A549 (cell line): ENCODE results near the gene NAV2. TPM values are rescaled to one million over a fixed set of nuclear protein-coding genes. Genes with fewer than 3 reads are reported as not detected.

ENCODE experiments used
- ATAC-seq, 2 experiments: fragments of 200-7000 bp in 1 of 2; fragments of >200 bp in 1 of 2; cut with Nextera tagmentation in 1 of 2; cut with Tn5 transposase in 1 of 2; 3 replicates each; pipeline versions ENCODE4 v1.8.0 to v1.9.1; 2018 to 2020; ENCODE audit warnings: mild to moderate bottlenecking in 1 of 2, moderate library complexity in 1 of 2
- CTCF ChIA-PET: fragments of 300-600 bp; sonication (Branson Sonifier 250); formaldehyde crosslinking; extraction: SDS; loops from one replicate; lab custom pipeline; 2021; ENCODE audit warnings: antibody characterized with exemption, inconsistent platforms; lab: Yijun Ruan, JAX
- POLR2A ChIA-PET: fragments of 350-600 bp; formaldehyde crosslinking; extraction: SDS; loops from one replicate; lab custom pipeline; 2021; ENCODE audit warnings: antibody characterized with exemption, inconsistent platforms; lab: Yijun Ruan, JAX
- DNase-seq, 2 experiments: peaks; one replicate each; pipeline versions ENCODE4 v3.0.0 to v3.0.0-alpha.2; 2011 to 2016; ENCODE audit warnings: low read depth in 1 of 2, low spot score in 1 of 2
- FAIRE-seq: peaks from 2 replicates; lab custom pipeline; 2011; peaks lifted over from hg19 to GRCh38; lab: Jason Lieb, UNC
- H3K27ac ChIP-seq, 2 experiments: fragments of >200 bp; sonication (Bioruptor Twin); formaldehyde crosslinking; 3 replicates each; pipeline ENCODE4 v1.5.1; 2016 to 2017
- H3K4me1 ChIP-seq: fragments of >200 bp; sonication (Bioruptor Twin); formaldehyde crosslinking; 3 replicates; pipeline ENCODE4 v1.6.1; 2016
- H3K4me2 ChIP-seq: fragments of >200 bp; sonication (Bioruptor Twin); formaldehyde crosslinking; 3 replicates; pipeline ENCODE4 v1.6.1; 2016
- H3K4me3 ChIP-seq: fragments of >200 bp; sonication (Bioruptor Twin); formaldehyde crosslinking; 3 replicates; pipeline ENCODE4 v1.5.1; 2016
- H3K9me3 ChIP-seq: fragments of >200 bp; sonication (Bioruptor Twin); formaldehyde crosslinking; 3 replicates; pipeline ENCODE4 v1.6.1; 2016
- BHLHE40 ChIP-seq: IDR thresholded peaks from 2 replicates; pipeline ENCODE4 v1.6.1; 2012; ENCODE audit warnings: low read depth, low read length, inconsistent platforms
- ELK1 ChIP-seq: fragments of 150-350 bp; IDR thresholded peaks from 2 replicates; pipeline ENCODE4 v1.6.1; 2014; ENCODE audit warnings: low read depth, mild to moderate bottlenecking, low read length
- FOSB ChIP-seq: fragments of 250-450 bp; sonication (Bioruptor Pico); IDR thresholded peaks from 2 replicates; pipeline ENCODE4 v1.5.0; 2020; ENCODE audit warnings: mild to moderate bottlenecking, moderate library complexity
- FOSL2 ChIP-seq, 2 experiments: fragments of 450-650 bp in 1 of 2; fragments of >200 bp in 1 of 2; sonication (Bioruptor Twin) in 1 of 2; formaldehyde crosslinking; IDR thresholded peaks; 2 replicates each; pipeline versions ENCODE4 v1.5.0 to v1.6.1; 2016 to 2020; ENCODE audit warnings: mild to moderate bottlenecking in 1 of 2, moderate library complexity in 1 of 2
- HEYL ChIP-seq: fragments of 250-450 bp; sonication (Bioruptor Pico); IDR thresholded peaks from 2 replicates; pipeline ENCODE4 v1.8.0; 2021; ENCODE audit warnings: mild to moderate bottlenecking, moderate library complexity
- HOXA7 ChIP-seq: fragments of 250-450 bp; sonication (Bioruptor Pico); IDR thresholded peaks from 2 replicates; pipeline ENCODE4 v1.5.0; 2020; ENCODE audit warnings: mild to moderate bottlenecking, moderate library complexity
- HOXB13 ChIP-seq: fragments of 250-450 bp; sonication (Bioruptor Pico); IDR thresholded peaks from 2 replicates; pipeline ENCODE4 v1.5.0; 2020; ENCODE audit warnings: low read depth, mild to moderate bottlenecking, moderate library complexity
- KDM5A ChIP-seq: fragments of 200-600 bp; sonication (generic); IDR thresholded peaks from 2 replicates; pipeline ENCODE4 v1.6.1; 2016; ENCODE audit warnings: antibody characterized with exemption, mild to moderate bottlenecking
- MAFK ChIP-seq: fragments of 450-650 bp; IDR thresholded peaks from 2 replicates; pipeline ENCODE4 v1.6.1; 2014; ENCODE audit not compliant: partially characterized antibody
- MAX ChIP-seq: IDR thresholded peaks from 2 replicates; pipeline ENCODE4 v1.6.1; 2012
- POLR2AphosphoS2 ChIP-seq: conservative IDR thresholded peaks from 2 replicates; pipeline ENCODE4 v1.6.1; 2012; ENCODE audit warnings: low read length, improper control_type of control experiment, inconsistent platforms
- SMC3 ChIP-seq: fragments of >200 bp; sonication (Bioruptor Twin); formaldehyde crosslinking; IDR thresholded peaks from 3 replicates; pipeline ENCODE4 v1.6.1; 2018; ENCODE audit warnings: inconsistent platforms
- WGBS: methylation state at CpG from one replicate; pipeline ENCODE4 v1.1.6; 2017; ENCODE audit errors: missing lambda C conversion rate; 5-methylcytosine and 5-hydroxymethylcytosine counted together
- polyA plus RNA-seq, 4 experiments: library from polyadenylated mRNA; depleted of rRNA in 3 of 4; stranded (reverse); fragments of >200 nt; fragmentation: RNase III in 1 of 4; extraction: RNeasy Plus Mini Kit Qiagen cat#74134 plus additional on column Dnase treatment in 1 of 4; gene quantifications; 2 replicates in 3 of 4; 3 replicates in 1 of 4; pipeline ENCODE4 v1.2.3, GENCODE V29; 2011 to 2017
- TF ChIP-seq, protein P1 (sequence below): IDR thresholded peaks from 2 replicates; pipeline ENCODE4 v1.6.1; 2012
- TF ChIP-seq, protein P2 (sequence below): IDR thresholded peaks from 2 replicates; pipeline ENCODE4 v1.6.1; 2012; ENCODE audit warnings: low read depth, borderline replicate concordance
- TF ChIP-seq, protein P3 (sequence below): fragments of >200 bp; sonication (Bioruptor Twin); formaldehyde crosslinking; IDR thresholded peaks from 2 replicates; pipeline ENCODE4 v1.6.1; 2016
- TF ChIP-seq, protein P4 (sequence below): fragments of >200 bp; sonication (Bioruptor Twin); formaldehyde crosslinking; IDR thresholded peaks from 3 replicates; pipeline ENCODE4 v1.6.1; 2016

The NAV2 gene
- polyA plus RNA-seq, 2 of the 4 experiments (the other 2 are of a cell fraction), result 4.9 to 19.8 TPM

DNA sequence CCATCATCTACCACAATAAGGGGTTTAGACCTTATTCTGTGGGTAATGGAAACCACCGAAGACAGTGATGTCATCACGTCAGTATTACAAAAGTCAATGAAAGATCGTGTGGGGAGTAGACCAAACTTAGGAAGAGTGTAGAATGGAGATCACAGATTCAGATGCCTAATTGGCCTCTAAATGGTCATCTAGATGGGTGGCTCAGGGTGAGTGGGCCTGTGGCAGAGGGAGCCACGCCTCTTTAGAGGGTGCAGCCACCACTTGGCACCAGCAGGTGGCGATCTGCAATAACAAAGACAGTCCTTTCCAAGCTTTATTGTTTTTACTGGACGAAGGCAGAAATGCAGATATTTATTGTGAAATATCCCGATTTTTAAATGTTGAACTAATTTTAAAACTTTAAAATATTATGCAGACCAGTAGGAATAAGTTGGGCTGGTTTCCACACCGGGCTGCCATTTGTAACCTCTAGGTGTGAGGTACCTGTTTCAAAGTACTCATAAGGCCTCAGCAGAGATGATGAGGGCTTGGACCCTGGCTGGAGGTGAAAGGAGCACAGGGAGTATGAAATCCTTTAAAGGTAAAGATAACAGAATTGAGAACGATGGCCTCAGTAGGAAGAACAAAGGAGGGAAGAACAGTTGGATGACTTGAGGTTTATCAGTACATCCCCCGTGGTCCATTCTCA is 225.7 kb downstream of the NAV2 start (continued):
- TF ChIP-seq SMC3 (peak; percentile 87), FOSL2 (IDR thresholded peaks at IDR 0.05) (no peak), FOSL2 (CRISPR knock-in tag; IDR thresholded peaks at IDR 0.05) (no peak), HOXA7 (no peak)
- TF ChIP-seq, protein P1, sequence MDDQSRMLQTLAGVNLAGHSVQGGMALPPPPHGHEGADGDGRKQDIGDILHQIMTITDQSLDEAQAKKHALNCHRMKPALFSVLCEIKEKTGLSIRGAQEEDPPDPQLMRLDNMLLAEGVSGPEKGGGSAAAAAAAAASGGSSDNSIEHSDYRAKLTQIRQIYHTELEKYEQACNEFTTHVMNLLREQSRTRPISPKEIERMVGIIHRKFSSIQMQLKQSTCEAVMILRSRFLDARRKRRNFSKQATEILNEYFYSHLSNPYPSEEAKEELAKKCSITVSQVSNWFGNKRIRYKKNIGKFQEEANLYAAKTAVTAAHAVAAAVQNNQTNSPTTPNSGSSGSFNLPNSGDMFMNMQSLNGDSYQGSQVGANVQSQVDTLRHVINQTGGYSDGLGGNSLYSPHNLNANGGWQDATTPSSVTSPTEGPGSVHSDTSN, result no peak
- TF ChIP-seq, protein P2, sequence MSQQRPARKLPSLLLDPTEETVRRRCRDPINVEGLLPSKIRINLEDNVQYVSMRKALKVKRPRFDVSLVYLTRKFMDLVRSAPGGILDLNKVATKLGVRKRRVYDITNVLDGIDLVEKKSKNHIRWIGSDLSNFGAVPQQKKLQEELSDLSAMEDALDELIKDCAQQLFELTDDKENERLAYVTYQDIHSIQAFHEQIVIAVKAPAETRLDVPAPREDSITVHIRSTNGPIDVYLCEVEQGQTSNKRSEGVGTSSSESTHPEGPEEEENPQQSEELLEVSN, result no peak
- TF ChIP-seq, all 56 proteins: peak for 4

GRCh38 chr11:19938866-19939265 is 226.2 kb downstream of the NAV2 start:
- Histone ChIP-seq H3K27ac (no peak overlapping the region; a peak in 1 of 6 replicates), H3K4me2 (no peak overlapping the region), H3K4me3 (no peak overlapping the region), H3K9me3 (no peaks in the 10 kb centered on the region)
- POLR2A ChIA-PET, result no interaction called here
- CTCF ChIA-PET, result interaction anchor here (0.6 to 6.4 kb wide), 23 partner anchors 9 to 671 kb away, joined by 3 to 67 read pairs (median 4); no protein-coding TSS in a partner anchor
- no peak for ATAC-seq
- 44% methylated on average over 4 of the region's 4 CpGs for WGBS
- no peak for FAIRE-seq
- no peak for TF ChIP-seq POLR2AphosphoS2
- TF ChIP-seq, protein P3, sequence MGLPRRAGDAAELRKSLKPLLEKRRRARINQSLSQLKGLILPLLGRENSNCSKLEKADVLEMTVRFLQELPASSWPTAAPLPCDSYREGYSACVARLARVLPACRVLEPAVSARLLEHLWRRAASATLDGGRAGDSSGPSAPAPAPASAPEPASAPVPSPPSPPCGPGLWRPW, result no peak
- TF ChIP-seq HOXA7, result no peak
- TF ChIP-seq, protein P4, sequence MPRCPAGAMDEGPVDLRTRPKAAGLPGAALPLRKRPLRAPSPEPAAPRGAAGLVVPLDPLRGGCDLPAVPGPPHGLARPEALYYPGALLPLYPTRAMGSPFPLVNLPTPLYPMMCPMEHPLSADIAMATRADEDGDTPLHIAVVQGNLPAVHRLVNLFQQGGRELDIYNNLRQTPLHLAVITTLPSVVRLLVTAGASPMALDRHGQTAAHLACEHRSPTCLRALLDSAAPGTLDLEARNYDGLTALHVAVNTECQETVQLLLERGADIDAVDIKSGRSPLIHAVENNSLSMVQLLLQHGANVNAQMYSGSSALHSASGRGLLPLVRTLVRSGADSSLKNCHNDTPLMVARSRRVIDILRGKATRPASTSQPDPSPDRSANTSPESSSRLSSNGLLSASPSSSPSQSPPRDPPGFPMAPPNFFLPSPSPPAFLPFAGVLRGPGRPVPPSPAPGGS, result no peak
- no peak for TF ChIP-seq HOXB13 (CRISPR knock-in tag)
- TF ChIP-seq MAFK, result no peak
- TF ChIP-seq ELK1, result no peak
- no peak for TF ChIP-seq HEYL
- TF ChIP-seq FOSB (CRISPR knock-in tag), result no peak
- TF ChIP-seq, all 56 proteins: peak for 0
- DNase-seq, result no peak
- H3K4me1 ChIP-seq, result peaks cover 12% of the 10 kb centered on the region; the same call in 2 of the 3 replicates

DNA sequence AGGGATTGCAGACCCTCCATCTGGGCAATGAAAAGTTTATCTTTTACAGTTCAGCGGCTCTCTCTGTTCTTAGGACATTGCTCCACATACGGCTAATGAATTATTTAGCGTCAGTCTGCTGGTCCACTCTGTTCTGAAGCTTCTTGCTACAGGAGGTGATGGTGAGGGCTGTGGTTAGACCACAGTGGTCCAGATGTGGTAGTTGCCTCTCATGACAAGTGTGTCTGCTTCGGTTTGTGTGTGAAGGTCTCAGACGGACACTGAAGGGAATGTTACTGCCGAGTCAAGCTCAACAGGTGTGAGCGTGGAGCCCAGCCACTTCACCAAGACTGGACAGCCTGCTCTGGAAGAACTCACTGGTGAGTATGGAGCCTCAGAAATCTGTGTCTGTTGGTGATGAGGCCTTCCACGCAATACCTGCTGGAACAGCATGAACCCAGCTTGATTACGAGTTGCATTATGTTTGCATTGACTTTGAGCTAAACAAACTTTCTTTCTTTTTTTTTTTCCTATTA is 226.8 kb downstream of the NAV2 start:
- no peak for ATAC-seq
- no peak overlapping the region for H3K27ac ChIP-seq
- CTCF ChIA-PET, result interaction anchor here (0.6 to 6.4 kb wide), 24 partner anchors 8 to 1506 kb away, joined by 3 to 67 read pairs (median 4); no protein-coding TSS in a partner anchor
- no peak for FAIRE-seq
- no peak for TF ChIP-seq BHLHE40
- TF ChIP-seq MAX, result no peak
- no peak for TF ChIP-seq FOSB (CRISPR knock-in tag)
- no peak for TF ChIP-seq KDM5A
- DNase-seq, result no peak
- POLR2A ChIA-PET, result interaction anchor here (1.0 kb wide), 1 partner anchor 413 kb away, joined by 3 read pairs; no protein-coding TSS in a partner anchor
- no peak overlapping the region for H3K4me2 ChIP-seq
- peaks cover 12% of the 10 kb centered on the region; the same call in 2 of the 3 replicates for H3K4me1 ChIP-seq
- WGBS, result 78% methylated on average over 9 of the region's 9 CpGs
- H3K9me3 ChIP-seq, result no peaks in the 10 kb centered on the region
- no peak overlapping the region for H3K4me3 ChIP-seq
